Progenitor cell of endocrine pancreas (in vitro differentiated cells): ENCODE data around the gene METTL25. TPM values are rescaled to one million over a fixed set of nuclear protein-coding genes. Genes with fewer than 3 reads are reported as not detected.

Experiments used
- DNase-seq: peaks from one replicate; pipeline ENCODE4 v3.0.0; 2021; ENCODE audit warnings: low spot score; ENCODE audit not compliant: unreplicated experiment
- H3K27ac Mint-ChIP-seq: 2 replicates; pipeline ENCODE4 v1.8.0; 2021; ENCODE audit warnings: mild to moderate bottlenecking, moderate library complexity, mixed read lengths
- H3K27me3 Mint-ChIP-seq: 2 replicates; pipeline ENCODE4 v1.8.0; 2021; ENCODE audit warnings: mixed read lengths
- H3K36me3 Mint-ChIP-seq: 2 replicates; pipeline ENCODE4 v1.8.0; 2022; ENCODE audit warnings: mixed read lengths; ENCODE audit not compliant: insufficient read depth
- H3K4me1 Mint-ChIP-seq: 2 replicates; pipeline ENCODE4 v1.8.0; 2021; ENCODE audit warnings: low read depth, mixed read lengths
- H3K4me3 Mint-ChIP-seq: 2 replicates; pipeline ENCODE4 v1.8.0; 2021; ENCODE audit warnings: low read depth, mild to moderate bottlenecking, moderate library complexity, mixed read lengths
- H3K9me3 Mint-ChIP-seq: 2 replicates; pipeline ENCODE4 v1.8.0; 2021; ENCODE audit warnings: low read depth, mixed read lengths
- CTCF ChIP-seq: fragments of 200-600 bp; sonication (generic); IDR thresholded peaks from one replicate; pipeline ENCODE4 v1.5.0; 2021; ENCODE audit warnings: antibody characterized with exemption, mild to moderate bottlenecking; ENCODE audit not compliant: unreplicated experiment
- total RNA-seq: library from RNA; stranded (reverse); gene quantifications from 2 replicates; pipeline ENCODE4 v1.2.1, GENCODE V29; 2021

METTL25 gene
- total RNA-seq, 1 donor from 2014 or later = 15.8 TPM

GRCh38 chr12:82326905-82327503 lies 31.3 kb upstream of the METTL25 start:
- no peak for DNase-seq
- H3K27ac Mint-ChIP-seq = no peak overlapping the region
- H3K4me3 Mint-ChIP-seq = no peak overlapping the region
- TF ChIP-seq CTCF = peak; percentile 79
- no peaks in the 10 kb centered on the region for H3K9me3 Mint-ChIP-seq
- no peaks in the 10 kb centered on the region for H3K36me3 Mint-ChIP-seq
- no peaks in the 10 kb centered on the region for H3K27me3 Mint-ChIP-seq
- H3K4me1 Mint-ChIP-seq = peaks cover 10% of the 10 kb centered on the region

DNA sequence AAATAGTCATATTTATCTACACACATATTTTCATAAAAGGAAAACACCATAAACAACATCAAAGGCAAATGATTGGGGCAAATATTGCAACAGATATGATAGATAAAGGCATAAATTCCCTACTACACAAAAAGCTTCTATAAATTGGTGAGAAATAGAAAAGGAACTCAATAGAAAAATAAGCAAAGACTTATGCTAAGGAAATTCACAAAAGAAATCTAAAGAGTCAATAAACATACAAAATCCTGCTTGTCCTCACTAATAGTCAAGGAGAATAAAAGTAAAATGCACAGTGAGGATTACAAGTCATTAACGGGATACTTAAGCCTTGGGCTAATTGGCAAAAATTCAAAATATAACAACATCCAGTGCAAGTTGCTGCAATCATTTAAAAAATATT lies 30.5 kb upstream of the METTL25 start:
- Mint-ChIP-seq H3K27ac (no peak overlapping the region), H3K27me3 (no peaks in the 10 kb centered on the region), H3K36me3 (no peaks in the 10 kb centered on the region), H3K4me1 (peaks cover 10% of the 10 kb centered on the region), H3K9me3 (no peaks in the 10 kb centered on the region), H3K4me3 (no peak overlapping the region)
- no peak for TF ChIP-seq CTCF
- DNase-seq = no peak

DNA sequence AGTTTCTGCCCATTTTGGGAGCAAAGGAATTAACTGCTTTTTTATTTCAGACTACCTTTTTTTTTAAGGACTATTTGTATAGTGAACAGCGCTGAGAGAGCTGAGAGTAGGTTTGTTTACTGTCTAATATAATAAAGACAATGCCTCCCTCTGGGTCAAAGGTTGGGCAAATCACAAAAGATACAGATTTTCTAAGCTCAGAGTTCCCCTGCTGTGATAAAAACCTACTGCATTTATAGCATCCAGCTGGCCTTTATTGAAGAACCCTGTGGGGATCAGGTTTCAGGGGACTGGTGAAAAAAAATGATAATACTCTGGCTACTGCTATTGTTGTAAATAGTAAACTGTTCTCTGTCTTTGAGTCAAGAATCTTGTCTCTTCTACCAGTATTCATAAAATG lies 28.8 kb upstream of the METTL25 start:
- Mint-ChIP-seq H3K4me1 (peaks cover 10% of the 10 kb centered on the region), H3K27me3 (no peaks in the 10 kb centered on the region), H3K27ac (peak overlapping the region; percentile 34), H3K4me3 (no peak overlapping the region), H3K9me3 (no peaks in the 10 kb centered on the region), H3K36me3 (no peaks in the 10 kb centered on the region)
- TF ChIP-seq CTCF = no peak
- DNase-seq = no peak

DNA sequence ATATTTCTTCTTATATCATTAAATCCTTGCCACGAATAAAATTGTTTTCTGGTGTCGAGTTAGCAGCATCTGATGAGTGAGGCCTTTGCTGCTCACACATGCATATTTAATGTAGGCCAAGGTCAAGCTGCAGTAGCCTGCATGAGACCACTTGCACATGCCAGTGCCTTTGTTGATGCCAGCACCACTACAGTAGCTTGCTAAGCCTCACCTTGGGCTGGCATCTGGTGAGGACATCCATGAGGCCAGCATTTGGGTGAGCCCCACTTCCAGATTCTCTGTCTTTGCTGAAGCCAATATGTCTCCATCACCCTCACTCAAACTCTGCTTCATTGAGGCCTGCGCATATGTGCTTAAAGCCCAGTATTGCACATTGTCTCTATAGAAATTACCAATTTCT lies 8.2 kb upstream of the METTL25 start:
- peaks cover 10% of the 10 kb centered on the region for H3K36me3 Mint-ChIP-seq
- no peaks in the 10 kb centered on the region for H3K27me3 Mint-ChIP-seq
- no peaks in the 10 kb centered on the region for H3K9me3 Mint-ChIP-seq
- no peak overlapping the region for H3K4me3 Mint-ChIP-seq
- H3K27ac Mint-ChIP-seq = no peak overlapping the region
- DNase-seq = no peak
- H3K4me1 Mint-ChIP-seq = no peaks in the 10 kb centered on the region
- no peak for TF ChIP-seq CTCF

GRCh38 chr12:82351390-82351789 lies 6.9 kb upstream of the METTL25 start:
- Mint-ChIP-seq H3K4me3 (no peak overlapping the region), H3K27me3 (no peaks in the 10 kb centered on the region), H3K4me1 (no peaks in the 10 kb centered on the region), H3K36me3 (peaks cover 15% of the 10 kb centered on the region), H3K27ac (no peak overlapping the region), H3K9me3 (no peaks in the 10 kb centered on the region)
- TF ChIP-seq CTCF = no peak
- DNase-seq = no peak
